Measurements from ENCODE around the gene RIMBP2.
"Not testable (repeated sequence)": the region's sequence is repeated elsewhere in the genome, so short reads cannot be mapped to it uniquely, and the experiment has no call there.

RIMBP2 gene

GRCh38 chr12:130658145-130658911 is 57.8 kb downstream of the RIMBP2 start:
- DNase-seq (ENCODE audit: low read depth) = no peak

GRCh38 chr12:130656411-130656810 is 59.7 kb downstream of the RIMBP2 start:
- no peak for DNase-seq (ENCODE audit: low read depth)

GRCh38 chr12:130655881-130656280 is 60.2 kb downstream of the RIMBP2 start:
- no peak for DNase-seq (ENCODE audit: low read depth)

- no peak for DNase-seq (ENCODE audit: low read depth)
Observed at GRCh38 chr12:130655010-130655409, 61.1 kb downstream of the RIMBP2 start.

- no peak for DNase-seq (ENCODE audit: low read depth)
Observed at GRCh38 chr12:130651188-130651959, 64.7 kb downstream of the RIMBP2 start.

- no peak for DNase-seq (ENCODE audit: low read depth)
Observed at GRCh38 chr12:130650131-130650530, 66.0 kb downstream of the RIMBP2 start.

GRCh38 chr12:130649101-130650045 is 66.7 kb downstream of the RIMBP2 start:
- no peak for DNase-seq (ENCODE audit: low read depth)

GRCh38 chr12:130647814-130648213 is 68.3 kb downstream of the RIMBP2 start:
- no peak for DNase-seq (ENCODE audit: low read depth)

GRCh38 chr12:130646716-130647370 is 69.3 kb downstream of the RIMBP2 start:
- no peak for DNase-seq (ENCODE audit: low read depth)

- DNase-seq (ENCODE audit: low read depth) = not testable (repeated sequence)
Observed at GRCh38 chr12:130646191-130646590, 69.9 kb downstream of the RIMBP2 start.

GRCh38 chr12:130645751-130646150 is 70.3 kb downstream of the RIMBP2 start:
- DNase-seq (ENCODE audit: low read depth) = no peak

GRCh38 chr12:130644566-130644965 is 71.5 kb downstream of the RIMBP2 start:
- no peak for DNase-seq (ENCODE audit: low read depth)

- DNase-seq (ENCODE audit: low read depth) = no peak
Observed at GRCh38 chr12:130644146-130644545, 72.0 kb downstream of the RIMBP2 start.

GRCh38 chr12:130642856-130643255 is 73.2 kb downstream of the RIMBP2 start:
- no peak for DNase-seq (ENCODE audit: low read depth)

- no peak for DNase-seq (ENCODE audit: low read depth)
Observed at GRCh38 chr12:130641533-130642184, 74.4 kb downstream of the RIMBP2 start.

- DNase-seq (ENCODE audit: low read depth) = no peak
Observed at GRCh38 chr12:130640901-130641300, 75.2 kb downstream of the RIMBP2 start.

- no peak for DNase-seq (ENCODE audit: low read depth)
Observed at GRCh38 chr12:130640496-130640895, 75.6 kb downstream of the RIMBP2 start.

GRCh38 chr12:130639476-130640424 is 76.3 kb downstream of the RIMBP2 start:
- DNase-seq (ENCODE audit: low read depth) = no peak

- no peak for DNase-seq (ENCODE audit: low read depth)
Observed at GRCh38 chr12:130636370-130636769, 79.7 kb downstream of the RIMBP2 start.

- no peak for DNase-seq (ENCODE audit: low read depth)
Observed at GRCh38 chr12:130634866-130635265, 81.2 kb downstream of the RIMBP2 start.

Data from T follicular helper cell (primary cell).